ENCODE measurements around the gene FBXW11.

- TF ChIP-seq CTCF (IDR thresholded peaks at IDR 0.05 in 8 of 11, conservative IDR thresholded peaks at IDR 0.05 in 3 of 11) = no peak
- TF ChIP-seq POLR2AphosphoS5 (IDR thresholded peaks at IDR 0.05) = no peak
- TF ChIP-seq POLR2A (IDR thresholded peaks at IDR 0.05) = no peak
These were observed 151.2 kb downstream of the FBXW11 start for GRCh38 chr5:171855265-171855664.

All from spleen (tissue), 7 donors.